ENCODE results near the gene H3-3A. TPM values are rescaled to one million over a fixed set of nuclear protein-coding genes. Genes with fewer than 3 reads are reported as not detected.

Gene H3-3A
- total RNA-seq, 1 experiment from 2014 or later: 1,129 TPM

DNA sequence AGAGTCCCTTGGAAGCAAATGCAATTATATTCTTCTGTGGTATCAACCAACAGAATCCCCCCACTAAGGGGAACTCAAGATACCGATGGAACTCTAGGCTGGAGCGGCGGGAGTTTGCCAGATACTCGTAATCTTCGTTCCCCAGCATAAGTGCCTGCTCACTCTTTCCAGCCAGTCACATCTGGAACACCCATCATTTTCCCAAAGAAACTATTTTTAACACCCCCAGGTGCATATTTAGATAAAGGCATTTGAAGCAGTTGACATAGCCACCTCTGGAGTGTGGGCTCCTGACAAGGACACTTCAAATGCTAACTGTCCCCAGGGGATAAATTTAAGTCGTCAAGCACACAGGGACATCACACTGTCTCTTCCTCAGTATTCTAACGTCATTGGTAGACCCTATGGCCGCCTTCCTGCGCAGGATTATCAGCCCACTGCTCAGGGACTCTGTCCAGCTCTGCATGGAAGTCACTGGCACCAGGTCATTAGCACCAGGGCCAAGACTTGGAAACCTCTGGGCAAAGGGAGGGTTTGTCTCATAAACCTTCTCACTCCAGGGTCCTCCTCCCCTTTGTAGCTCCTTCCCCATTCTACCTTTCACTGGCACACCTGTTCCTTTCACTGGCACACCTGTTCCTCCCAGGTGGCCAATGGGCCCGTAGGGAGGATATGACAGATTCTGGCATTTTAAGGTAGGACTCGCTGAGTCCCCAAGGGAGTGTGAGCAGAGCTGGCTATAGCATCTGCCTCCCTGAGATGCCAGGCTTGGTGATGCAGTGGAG is 48.8 kb downstream of the H3-3A start:
- H3K9me3 Mint-ChIP-seq: peaks cover 4 to 6% of the 10 kb centered on the region in 2 experiments; a peak in 4 of 5 replicates
- Histone ChIP-seq H2BK120ac (ENCODE audit: low read depth, low read length, poor library complexity, severe bottlenecking) (no peak overlapping the region), H3T11ph (ENCODE audit: low read length) (no peak overlapping the region), H3K4me1 (ENCODE audit: insufficient read depth, low read length) (peaks cover 14% of the 10 kb centered on the region), H4K91ac (ENCODE audit: insufficient read length, low read depth, low read length) (no peak overlapping the region), H3K9ac (ENCODE audit: extremely low read depth, insufficient read length, low read length) (no peak overlapping the region), H3K27ac (ENCODE audit: insufficient read length, low read depth, low read length) (no peak overlapping the region), H3K27me3 (ENCODE audit: insufficient read depth, low read length) (no peaks in the 10 kb centered on the region; the same call in 1 of the 2 replicates), H2BK20ac (ENCODE audit: low read depth, low read length, poor library complexity, severe bottlenecking) (no peak overlapping the region), H4K5ac (ENCODE audit: insufficient read length, low read depth, low read length) (no peak overlapping the region), H3K79me2 (ENCODE audit: insufficient read depth, low read length) (no peaks in the 10 kb centered on the region), H2AK5ac (ENCODE audit: insufficient read length, low read length) (no peak overlapping the region), H3K56ac (ENCODE audit: insufficient read length, low read depth, low read length) (no peak overlapping the region), H3K18ac (ENCODE audit: insufficient read length, low read depth, low read length) (no peak overlapping the region), H2BK12ac (ENCODE audit: insufficient read length, low read depth, low read length) (no peak overlapping the region), H2BK5ac (ENCODE audit: insufficient read length, low read length) (no peak overlapping the region), H3K4ac (ENCODE audit: low read depth, low read length) (no peak overlapping the region), H3K23me2 (ENCODE audit: insufficient read length, low read depth, low read length, poor library complexity, severe bottlenecking) (peaks cover 19% of the 10 kb centered on the region), H3K9me3 (ENCODE audit: control insufficient read depth, low read depth, low read length) (no peaks in the 10 kb centered on the region), H2AFZ (ENCODE audit: low read length) (no peak overlapping the region), H3K14ac (ENCODE audit: insufficient read depth, low read length) (no peak overlapping the region), H4K8ac (replicated peaks; ENCODE audit: insufficient read length, low read depth, low read length) (no peak overlapping the region), H4K20me1 (ENCODE audit: control insufficient read depth, insufficient read depth, insufficient read length) (no peaks in the 10 kb centered on the region), H3K79me1 (ENCODE audit: insufficient read depth, low read depth, low read length, poor library complexity, severe bottlenecking) (no peaks in the 10 kb centered on the region), H3K4me2 (ENCODE audit: insufficient read depth, insufficient read length, low read length) (peak overlapping the region; percentile 87), H2BK15ac (ENCODE audit: low read depth, low read length) (no peak overlapping the region), H3K23ac (ENCODE audit: insufficient read length, low read depth, low read length) (no peak overlapping the region)
- H3K27me3 Mint-ChIP-seq (ENCODE audit: low read depth): peaks cover 8% of the 10 kb centered on the region
- H3K27ac Mint-ChIP-seq: peak overlapping the region in 2 of 3 experiments; percentile 77 to 93; a peak in 5 of 7 replicates
- peaks cover 43 to 46% of the 10 kb centered on the region in 2 experiments for H3K4me1 Mint-ChIP-seq
- peaks cover 0 to 2% (median 0%) of the 10 kb centered on the region in 3 experiments; a peak in 3 of 7 replicates for H3K36me3 Mint-ChIP-seq (ENCODE audit: insufficient read depth in 1 of 3, low read depth in 3 of 3)
- peak overlapping the region; percentile 55 to 79 for H3K4me3 Mint-ChIP-seq
- TF ChIP-seq, protein P1, sequence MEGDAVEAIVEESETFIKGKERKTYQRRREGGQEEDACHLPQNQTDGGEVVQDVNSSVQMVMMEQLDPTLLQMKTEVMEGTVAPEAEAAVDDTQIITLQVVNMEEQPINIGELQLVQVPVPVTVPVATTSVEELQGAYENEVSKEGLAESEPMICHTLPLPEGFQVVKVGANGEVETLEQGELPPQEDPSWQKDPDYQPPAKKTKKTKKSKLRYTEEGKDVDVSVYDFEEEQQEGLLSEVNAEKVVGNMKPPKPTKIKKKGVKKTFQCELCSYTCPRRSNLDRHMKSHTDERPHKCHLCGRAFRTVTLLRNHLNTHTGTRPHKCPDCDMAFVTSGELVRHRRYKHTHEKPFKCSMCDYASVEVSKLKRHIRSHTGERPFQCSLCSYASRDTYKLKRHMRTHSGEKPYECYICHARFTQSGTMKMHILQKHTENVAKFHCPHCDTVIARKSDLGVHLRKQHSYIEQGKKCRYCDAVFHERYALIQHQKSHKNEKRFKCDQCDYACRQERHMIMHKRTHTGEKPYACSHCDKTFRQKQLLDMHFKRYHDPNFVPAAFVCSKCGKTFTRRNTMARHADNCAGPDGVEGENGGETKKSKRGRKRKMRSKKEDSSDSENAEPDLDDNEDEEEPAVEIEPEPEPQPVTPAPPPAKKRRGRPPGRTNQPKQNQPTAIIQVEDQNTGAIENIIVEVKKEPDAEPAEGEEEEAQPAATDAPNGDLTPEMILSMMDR (conservative IDR thresholded peaks at IDR 0.05): no peak
- no CpG with 5 or more reads among the region's 11 CpGs for WGBS (ENCODE audit: extremely low coverage, insufficient read length, low lambda C conversion rate)
- DNase-seq: no peak
